Tibial artery (tissue), 4 donors: ENCODE data around the gene BRF1.

Source experiments
- DNase-seq, 2 donors: peaks; one replicate each; pipeline ENCODE4 v3.0.0-alpha.2; 2019
- H3K27ac ChIP-seq, 2 donors: fragments of 200-600 bp; sonication (generic) in 1 of 2; 1 replicate in 1 of 2; 2 replicates in 1 of 2; pipeline ENCODE4 v1.5.1; 2018 to 2019; ENCODE audit warnings: mild to moderate bottlenecking in 1 of 2
- H3K27me3 ChIP-seq, 2 donors: fragments of 200-600 bp; sonication (generic) in 1 of 2; one replicate each; pipeline versions ENCODE4 v1.5.1 to v1.6.0; 2016 to 2019
- H3K36me3 ChIP-seq, 3 donors: fragments of 200-600 bp; sonication (generic) in 2 of 3; one replicate each; pipeline ENCODE4 v1.5.1; 2016 to 2019; ENCODE audit warnings: mild to moderate bottlenecking in 2 of 3
- H3K4me1 ChIP-seq, 4 donors: fragments of 200-600 bp; sonication (generic) in 2 of 4; 1 replicate in 3 of 4; 2 replicates in 1 of 4; pipeline ENCODE4 v1.5.1; 2016 to 2019
- H3K4me3 ChIP-seq, 2 donors: fragments of 200-600 bp; sonication (generic) in 1 of 2; 1 replicate in 1 of 2; 2 replicates in 1 of 2; pipeline ENCODE4 v1.5.1; 2018 to 2019; ENCODE audit warnings: mild to moderate bottlenecking in 2 of 2
- H3K9me3 ChIP-seq, 3 donors: fragments of 200-600 bp; sonication (generic) in 1 of 3; one replicate each; pipeline ENCODE4 v1.5.1; 2016 to 2019
- CTCF ChIP-seq, 2 experiments: fragments of 200-600 bp in 1 of 2; fragments of 450-650 bp in 1 of 2; IDR thresholded peaks; one replicate each; pipeline ENCODE4 v1.5.1; 2017 to 2019; ENCODE audit warnings: antibody characterized with exemption in 2 of 2, mild to moderate bottlenecking in 1 of 2, moderate library complexity in 1 of 2
- intact Hi-C: fragments of 100-400 bp; cut with DNase I; formaldehyde crosslinking; loops from one replicate; pipeline ENCODE4 v1.15.0; 2023; ENCODE audit warnings: low total_unique reads

BRF1 gene

DNA sequence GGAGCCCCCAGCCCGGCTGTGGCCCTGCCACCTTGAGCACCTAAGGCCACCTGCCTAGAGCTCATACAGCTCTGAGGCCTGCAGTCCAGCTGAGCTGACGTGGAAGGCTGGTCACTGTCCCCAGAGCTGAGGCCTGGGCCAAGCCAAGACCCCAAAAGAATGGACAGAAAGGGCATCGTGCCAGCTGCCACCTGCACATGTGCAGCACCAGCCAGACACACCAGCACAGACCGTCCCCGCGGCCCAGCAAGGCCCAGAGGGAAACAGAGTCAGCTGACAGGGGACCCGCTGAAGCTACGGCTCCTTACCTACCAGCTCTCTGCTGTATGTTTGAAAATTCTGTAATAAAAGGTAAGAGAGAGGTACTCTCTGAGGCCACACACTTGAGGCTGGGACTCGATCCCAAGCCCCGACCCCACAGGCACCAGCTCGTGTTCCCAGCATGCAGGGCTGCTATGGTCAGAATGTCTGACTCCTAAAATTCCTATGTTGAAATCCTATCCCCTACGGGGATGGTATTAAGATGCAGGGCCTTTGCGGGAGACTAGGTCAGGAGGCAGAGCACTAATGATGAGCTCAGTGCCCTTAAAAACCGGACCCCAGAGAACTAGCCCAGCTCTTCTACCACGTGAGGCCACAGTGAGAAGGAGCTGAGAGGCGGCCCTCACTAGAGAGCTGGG is 25.4 kb downstream of the BRF1 start:
- H3K4me1 ChIP-seq, result peaks cover 0 to 3% (median 0%) of the 10 kb centered on the region in 4 donors
- H3K27me3 ChIP-seq, result no peaks in the 10 kb centered on the region
- no peaks in the 10 kb centered on the region for H3K9me3 ChIP-seq
- intact Hi-C loops, result no loop called here
- no peak overlapping the region for H3K27ac ChIP-seq
- DNase-seq, result peak in 1 of 2 donors; percentile 43
- TF ChIP-seq CTCF (IDR thresholded peaks at IDR 0.05), result no peak
- peaks cover 0 to 5% (median 0%) of the 10 kb centered on the region in 3 donors for H3K36me3 ChIP-seq
- no peak overlapping the region for H3K4me3 ChIP-seq

GRCh38 chr14:105274637-105275036 is 26.2 kb downstream of the BRF1 start:
- Histone ChIP-seq H3K9me3 (no peaks in the 10 kb centered on the region), H3K4me1 (peaks cover 0 to 3% (median 0%) of the 10 kb centered on the region in 4 donors), H3K4me3 (no peak overlapping the region), H3K27ac (no peak overlapping the region), H3K36me3 (peaks cover 0 to 7% (median 2%) of the 10 kb centered on the region in 3 donors), H3K27me3 (no peaks in the 10 kb centered on the region)
- no peak for TF ChIP-seq CTCF (IDR thresholded peaks at IDR 0.05)
- DNase-seq, result no peak
- intact Hi-C loops, result no loop called here

DNA sequence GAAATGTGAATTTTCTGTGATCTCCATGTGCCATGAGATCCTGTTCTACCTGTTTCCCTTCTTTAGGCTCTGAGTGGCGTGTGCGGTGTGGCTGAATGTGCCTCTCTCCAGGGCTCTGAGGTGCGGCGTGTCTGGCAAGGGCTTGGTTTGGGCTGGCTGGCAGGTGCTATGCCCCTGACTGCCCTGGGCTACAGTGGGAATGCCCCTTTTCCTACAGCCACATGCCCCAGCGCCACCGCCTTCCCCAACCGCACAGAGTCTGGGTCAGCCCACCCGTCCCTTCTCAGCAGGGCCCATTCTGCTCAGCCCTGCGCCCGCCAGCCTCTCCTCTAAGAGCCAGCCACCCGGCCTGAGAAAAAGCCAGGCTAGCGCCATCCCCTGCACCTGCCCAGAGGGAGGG is 27.7 kb downstream of the BRF1 start:
- Histone ChIP-seq H3K9me3 (no peaks in the 10 kb centered on the region), H3K27ac (no peak overlapping the region), H3K36me3 (peaks cover 7 to 21% (median 10%) of the 10 kb centered on the region in 3 donors), H3K4me1 (peaks cover 0 to 3% (median 0%) of the 10 kb centered on the region in 4 donors), H3K4me3 (no peak overlapping the region), H3K27me3 (no peaks in the 10 kb centered on the region)
- intact Hi-C loops, result no loop called here
- no peak for DNase-seq
- no peak for TF ChIP-seq CTCF (IDR thresholded peaks at IDR 0.05)

- peaks cover 0 to 3% (median 0%) of the 10 kb centered on the region in 4 donors for H3K4me1 ChIP-seq
- no peak overlapping the region for H3K27ac ChIP-seq
- H3K27me3 ChIP-seq, result no peaks in the 10 kb centered on the region
- H3K36me3 ChIP-seq, result peaks cover 7 to 26% (median 10%) of the 10 kb centered on the region in 3 donors
- DNase-seq, result no peak
- no peaks in the 10 kb centered on the region for H3K9me3 ChIP-seq
- H3K4me3 ChIP-seq, result no peak overlapping the region
- intact Hi-C loops, result no loop called here
- TF ChIP-seq CTCF (IDR thresholded peaks at IDR 0.05), result no peak
Observed at GRCh38 chr14:105272623-105273022, 28.2 kb downstream of the BRF1 start.

- no peak overlapping the region for H3K27ac ChIP-seq
- intact Hi-C loops, result no loop called here
- peaks cover 0 to 3% (median 0%) of the 10 kb centered on the region in 4 donors for H3K4me1 ChIP-seq
- no peaks in the 10 kb centered on the region for H3K9me3 ChIP-seq
- DNase-seq, result no peak
- no peak overlapping the region for H3K4me3 ChIP-seq
- no peaks in the 10 kb centered on the region for H3K27me3 ChIP-seq
- no peak for TF ChIP-seq CTCF (IDR thresholded peaks at IDR 0.05)
- H3K36me3 ChIP-seq, result peaks cover 7 to 27% (median 10%) of the 10 kb centered on the region in 3 donors
Observed at GRCh38 chr14:105271224-105271890, 29.4 kb downstream of the BRF1 start.
